GM12878 (cell line): ENCODE results near the gene RFX1. TPM values are rescaled to one million over a fixed set of nuclear protein-coding genes. Genes with fewer than 3 reads are reported as not detected.

Source experiments
- ATAC-seq: fragments of 200-7000 bp; cut with Tn5 transposase; 3 replicates; pipeline ENCODE4 v1.9.1; 2020; ENCODE audit warnings: mild to moderate bottlenecking, moderate library complexity
- BruUV-seq: library from RNA; stranded (reverse); fragments of 400-500 nt; replicated peaks from 2 replicates; lab custom pipeline; 2021; lab: Mats Ljungman, UMichigan
- CTCF ChIA-PET: fragments of 300-600 bp; sonication (Branson Sonifier 250); formaldehyde crosslinking; extraction: SDS; loops from one replicate; lab custom pipeline; 2021; ENCODE audit warnings: inconsistent platforms; lab: Yijun Ruan, JAX
- POLR2A ChIA-PET: fragments of 350-600 bp; formaldehyde crosslinking; extraction: SDS; loops from one replicate; lab custom pipeline; 2021; ENCODE audit warnings: inconsistent platforms; lab: Charles Lee
- RAD21 ChIA-PET: fragments of 300-600 bp; sonication (Branson Sonifier 250); formaldehyde crosslinking; loops from one replicate; lab custom pipeline; 2023; ENCODE audit warnings: antibody characterized with exemption; ENCODE audit not compliant: unreplicated experiment; lab: Charles Lee
- SMC1A ChIA-PET: fragments of 300-600 bp; sonication (Branson Sonifier 250); formaldehyde crosslinking; loops from one replicate; lab custom pipeline; 2023; ENCODE audit not compliant: unreplicated experiment, uncharacterized antibody; lab: Charles Lee
- DNase-seq: peaks from one replicate; pipeline ENCODE4 v3.0.0-alpha.2; 2011; ENCODE audit warnings: low read depth, low spot score
- FAIRE-seq: peaks from 3 replicates; lab custom pipeline; 2011; peaks lifted over from hg19 to GRCh38; lab: Jason Lieb, UNC
- H2AFZ ChIP-seq: 2 replicates; pipeline ENCODE4 v1.6.0; 2011; ENCODE audit warnings: low read depth, low read length, control low read depth; ENCODE audit not compliant: control insufficient read depth
- H3K27ac ChIP-seq: 2 replicates; pipeline ENCODE4 v1.5.1; 2011; ENCODE audit warnings: control low read depth; ENCODE audit not compliant: control insufficient read depth, insufficient read depth
- H3K27me3 ChIP-seq, 2 experiments: replicated peaks in 1 of 2; 2 replicates each; pipeline versions ENCODE4 v1.6.0 to v1.6.1; 2011; ENCODE audit warnings: low read length in 1 of 2; ENCODE audit not compliant: control insufficient read depth in 2 of 2, insufficient read depth in 2 of 2
- H3K36me3 ChIP-seq, 2 experiments: 2 replicates each; pipeline ENCODE4 v1.5.1; 2011; ENCODE audit warnings: low read length in 1 of 2; ENCODE audit not compliant: control insufficient read depth in 2 of 2, insufficient read depth in 2 of 2
- H3K4me1 ChIP-seq: 2 replicates; pipeline ENCODE4 v1.6.1; 2011; ENCODE audit warnings: mild to moderate bottlenecking, low read length, moderate library complexity, mixed read lengths; ENCODE audit not compliant: control insufficient read depth, insufficient read depth
- H3K4me2 ChIP-seq: 2 replicates; pipeline ENCODE4 v1.6.0; 2011; ENCODE audit warnings: control low read depth; ENCODE audit not compliant: control insufficient read depth, insufficient read depth
- H3K4me3 ChIP-seq: fragments of 200-600 bp; sonication (generic); 2 replicates; pipeline ENCODE4 v1.5.1; 2016
- H3K79me2 ChIP-seq: 2 replicates; pipeline ENCODE4 v1.6.0; 2011; ENCODE audit warnings: low read length; ENCODE audit not compliant: control insufficient read depth, insufficient read depth
- H3K9ac ChIP-seq: 2 replicates; pipeline ENCODE4 v1.8.0; 2011; ENCODE audit warnings: low read length, control low read depth, mixed read lengths; ENCODE audit not compliant: control insufficient read depth, insufficient read depth
- H3K9me3 ChIP-seq: replicated peaks from 3 replicates; pipeline ENCODE4 v1.5.1; 2011; ENCODE audit warnings: mild to moderate bottlenecking, low read length; ENCODE audit not compliant: control insufficient read depth, insufficient read depth
- H4K20me1 ChIP-seq: 2 replicates; pipeline ENCODE4 v1.6.0; 2011; ENCODE audit not compliant: control insufficient read depth, insufficient read depth
- WGBS: methylation state at CpG from one replicate; pipeline ENCODE4 v1.1.6; 2016; ENCODE audit warnings: low lambda C conversion rate; ENCODE audit not compliant: insufficient replicate concordance, insufficient coverage; ENCODE audit errors: missing lambda C conversion rate; 5-methylcytosine and 5-hydroxymethylcytosine counted together
- in situ Hi-C: fragments of 300-500 bp; cut with MboI; formaldehyde crosslinking; loops from 9 replicates; pipeline ENCODE4 v1.14.3; 2018; ENCODE audit warnings: mixed read lengths
- intact Hi-C: fragments of 100-400 bp; cut with micrococcal nuclease; formaldehyde crosslinking; loops from one replicate; pipeline ENCODE4 v1.14.2; 2022; ENCODE audit not compliant: unreplicated experiment
- polyA plus RNA-seq, 11 experiments: library from polyadenylated mRNA; depleted of rRNA in 4 of 11; unstranded in 6 of 11; stranded (reverse) in 5 of 11; fragments of >200 nt; fragmentation: Nextera tagmentation in 4 of 11; fragmentation: Illumina TruSeq in 1 of 11; extraction: Ambion mirVana in 4 of 11; extraction: Trizol in 1 of 11; gene quantifications; 1 replicate in 1 of 11; 2 replicates in 10 of 11; pipeline versions ENCODE4 v1.2.1 to v1.2.3, GENCODE V29; 2011 to 2016; ENCODE audit warnings: inconsistent platforms in 2 of 11, missing spikeins in 2 of 11, low read depth in 1 of 11
- total RNA-seq, 4 experiments: library from RNA; depleted of rRNA in 3 of 4; stranded (reverse); fragments of >200 nt in 3 of 4; fragmentation: Illumina TruSeq in 1 of 4; extraction: Trizol in 1 of 4; gene quantifications; 2 replicates each; pipeline versions ENCODE4 v1.2.1 to v1.2.3, GENCODE V29; 2013 to 2021
- TF ChIP-seq, protein P1 (sequence below): fragments of 450-650 bp; IDR thresholded peaks from 2 replicates; pipeline ENCODE4 v1.6.1; 2016; ENCODE audit warnings: mild to moderate bottlenecking, moderate library complexity, borderline replicate concordance

Gene RFX1
- total and polyA plus RNA-seq, 10 of the 15 experiments (the other 5 are each of a cell fraction or from before 2014, with no cell fraction given): 0.05 to 11.0 (median 1.5) TPM

DNA sequence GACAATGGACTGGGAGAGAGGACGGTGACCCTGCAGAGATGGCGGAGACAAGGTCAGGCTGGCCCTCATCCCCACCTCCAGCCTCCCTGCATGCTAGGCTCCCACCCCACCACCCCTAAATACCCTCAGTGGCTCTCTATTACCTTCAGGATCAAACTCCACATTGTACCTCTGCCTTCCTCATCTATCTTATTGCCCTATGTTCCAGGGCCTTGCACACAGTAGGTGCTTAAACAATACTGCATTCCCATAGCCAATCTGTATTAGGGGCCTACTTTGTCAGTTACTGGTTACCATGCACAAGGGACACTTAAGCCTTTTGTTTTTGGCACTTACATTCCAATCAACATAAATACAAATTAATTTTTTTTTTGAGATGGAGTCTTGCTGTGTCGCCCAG lies 49.3 kb upstream of the RFX1 start:
- peaks cover 0 to 6% of the 10 kb centered on the region in 2 experiments for H3K27me3 ChIP-seq
- POLR2A ChIA-PET: interaction anchor here (0.6 kb wide), 1 partner anchor 295 kb away, joined by 3 read pairs; no protein-coding TSS in a partner anchor
- BruUV-seq: no TSS peak
- intact Hi-C loops (no loop called here), in situ Hi-C loops (loop anchor here (25.0 kb wide), 1 partner anchor 768 kb away; no protein-coding TSS in a partner anchor)
- no peak for DNase-seq
- RAD21 ChIA-PET: no interaction called here
- no peak overlapping the region for H3K4me3 ChIP-seq
- H3K9ac ChIP-seq: no peak overlapping the region
- no peaks in the 10 kb centered on the region for H3K4me1 ChIP-seq
- CTCF ChIA-PET: interaction anchor here (1.0 kb wide), 1 partner anchor 17 kb away, joined by 3 read pairs; the partner anchor contains the start of gene MISP3
- SMC1A ChIA-PET: no interaction called here
- FAIRE-seq: no peak
- no peaks in the 10 kb centered on the region; the same call in 1 of the 2 replicates for H4K20me1 ChIP-seq
- ATAC-seq: no peak
- H3K36me3 ChIP-seq: peaks cover 0 to 6% of the 10 kb centered on the region in 2 experiments; a peak in 3 of 4 replicates
- H3K9me3 ChIP-seq: no peaks in the 10 kb centered on the region
- no peak overlapping the region for H2AFZ ChIP-seq
- TF ChIP-seq, protein P1, sequence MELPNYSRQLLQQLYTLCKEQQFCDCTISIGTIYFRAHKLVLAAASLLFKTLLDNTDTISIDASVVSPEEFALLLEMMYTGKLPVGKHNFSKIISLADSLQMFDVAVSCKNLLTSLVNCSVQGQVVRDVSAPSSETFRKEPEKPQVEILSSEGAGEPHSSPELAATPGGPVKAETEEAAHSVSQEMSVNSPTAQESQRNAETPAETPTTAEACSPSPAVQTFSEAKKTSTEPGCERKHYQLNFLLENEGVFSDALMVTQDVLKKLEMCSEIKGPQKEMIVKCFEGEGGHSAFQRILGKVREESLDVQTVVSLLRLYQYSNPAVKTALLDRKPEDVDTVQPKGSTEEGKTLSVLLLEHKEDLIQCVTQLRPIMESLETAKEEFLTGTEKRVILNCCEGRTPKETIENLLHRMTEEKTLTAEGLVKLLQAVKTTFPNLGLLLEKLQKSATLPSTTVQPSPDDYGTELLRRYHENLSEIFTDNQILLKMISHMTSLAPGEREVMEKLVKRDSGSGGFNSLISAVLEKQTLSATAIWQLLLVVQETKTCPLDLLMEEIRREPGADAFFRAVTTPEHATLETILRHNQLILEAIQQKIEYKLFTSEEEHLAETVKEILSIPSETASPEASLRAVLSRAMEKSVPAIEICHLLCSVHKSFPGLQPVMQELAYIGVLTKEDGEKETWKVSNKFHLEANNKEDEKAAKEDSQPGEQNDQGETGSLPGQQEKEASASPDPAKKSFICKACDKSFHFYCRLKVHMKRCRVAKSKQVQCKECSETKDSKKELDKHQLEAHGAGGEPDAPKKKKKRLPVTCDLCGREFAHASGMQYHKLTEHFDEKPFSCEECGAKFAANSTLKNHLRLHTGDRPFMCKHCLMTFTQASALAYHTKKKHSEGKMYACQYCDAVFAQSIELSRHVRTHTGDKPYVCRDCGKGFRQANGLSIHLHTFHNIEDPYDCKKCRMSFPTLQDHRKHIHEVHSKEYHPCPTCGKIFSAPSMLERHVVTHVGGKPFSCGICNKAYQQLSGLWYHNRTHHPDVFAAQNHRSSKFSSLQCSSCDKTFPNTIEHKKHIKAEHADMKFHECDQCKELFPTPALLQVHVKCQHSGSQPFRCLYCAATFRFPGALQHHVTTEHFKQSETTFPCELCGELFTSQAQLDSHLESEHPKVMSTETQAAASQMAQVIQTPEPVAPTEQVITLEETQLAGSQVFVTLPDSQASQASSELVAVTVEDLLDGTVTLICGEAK: no peak
- no peak overlapping the region for H3K27ac ChIP-seq
- no peaks in the 10 kb centered on the region for H3K79me2 ChIP-seq
- 68% methylated on average over 3 of the region's 3 CpGs for WGBS
- H3K4me2 ChIP-seq: no peak overlapping the region
